K562 (cell line): ENCODE measurements around the gene RSRP1. TPM values are rescaled to one million over a fixed set of nuclear protein-coding genes. Genes with fewer than 3 reads are reported as not detected.
"Not testable (repeated sequence)": the region's sequence is repeated elsewhere in the genome, so short reads cannot be mapped to it uniquely, and the experiment has no call there.

ENCODE experiments used
- DACH1 ChIP-seq: fragments of 450-650 bp; IDR thresholded peaks from 2 replicates; pipeline ENCODE4 v1.6.1; 2018; ENCODE audit not compliant: partially characterized antibody
- E2F8 ChIP-seq: fragments of 450-650 bp; IDR thresholded peaks from 2 replicates; pipeline ENCODE4 v1.7.1; 2018; ENCODE audit warnings: mild to moderate bottlenecking, low read depth; ENCODE audit not compliant: partially characterized antibody
- MNT ChIP-seq, 2 experiments: fragments of 450-650 bp; conservative IDR thresholded peaks; 2 replicates each; pipeline ENCODE4 v1.6.1; 2017; ENCODE audit warnings: mild to moderate bottlenecking in 2 of 2, moderate library complexity in 2 of 2
- PKNOX1 ChIP-seq: fragments of 450-650 bp; IDR thresholded peaks from 2 replicates; pipeline ENCODE4 v1.6.1; 2016
- ZBTB40 ChIP-seq, 2 experiments: fragments of 450-650 bp in 1 of 2; sonication (generic) in 1 of 2; formaldehyde crosslinking in 1 of 2; IDR thresholded peaks; 2 replicates each; pipeline versions ENCODE4 v1.7.1 to v1.9.0; 2016 to 2022; ENCODE audit warnings: inconsistent platforms in 1 of 2, mild to moderate bottlenecking in 1 of 2, missing genetic modification reagents in 1 of 2
- polyA plus RNA-seq, 8 experiments: library from polyadenylated mRNA; depleted of rRNA in 4 of 8; stranded (reverse) in 5 of 8; unstranded in 3 of 8; fragments of >200 nt; fragmentation: Nextera tagmentation in 2 of 8; fragmentation: Illumina TruSeq in 1 of 8; extraction: Ambion mirVana in 2 of 8; extraction: Trizol in 1 of 8; gene quantifications; 2 replicates each; pipeline versions ENCODE4 v1.2.1 to v1.2.3, GENCODE V29; 2011 to 2014; ENCODE audit warnings: inconsistent platforms in 1 of 8, missing spikeins in 1 of 8
- total RNA-seq, 7 experiments: library from RNA; depleted of rRNA in 6 of 7; stranded (reverse); fragments of >200 nt in 6 of 7; fragmentation: Illumina TruSeq in 2 of 7; extraction: Trizol in 2 of 7; gene quantifications; 2 replicates each; pipeline versions ENCODE4 v1.2.1 to v1.2.3, GENCODE V29; 2011 to 2021; ENCODE audit warnings: low replicate concordance in 1 of 7

RSRP1 gene
- total and polyA plus RNA-seq, 9 of the 15 experiments (the other 6 are each of a cell fraction or from before 2014, with no cell fraction given): 27.2 to 283 (median 146) TPM

- TF ChIP-seq ZBTB40 (IDR thresholded peaks at IDR 0.05): peak; percentile 20; the same call in 1 of the 2 replicates
- not testable (repeated sequence) for TF ChIP-seq ZBTB40 (CRISPR knock-in tag; IDR thresholded peaks at IDR 0.05)
- TF ChIP-seq E2F8: peak; percentile 41
- TF ChIP-seq DACH1: peak; percentile 76
- peak; percentile 84 for TF ChIP-seq PKNOX1
- TF ChIP-seq MNT (conservative IDR thresholded peaks at IDR 0.05): peak in 1 of 2 experiments; percentile 34; a peak in 1 of 4 replicates
- TF ChIP-seq, all 486 proteins: peak for 10; not testable (repeated sequence) for 476
Measured at GRCh38 chr1:25266554-25267287, 19.5 kb upstream of the RSRP1 start (continued).
